CD4-positive, alpha-beta T cell (primary cell): Measurements from ENCODE around the gene NUDT19. TPM values are rescaled to one million over a fixed set of nuclear protein-coding genes. Genes with fewer than 3 reads are reported as not detected.

Experiments
- ATAC-seq: fragments of 200-7000 bp; cut with Tn5 transposase; one replicate; pipeline ENCODE4 v1.10.0; 2022; ENCODE audit warnings: mild to moderate bottlenecking; ENCODE audit not compliant: poor library complexity
- CTCF ChIA-PET: fragments of 350-600 bp; sonication (Branson Sonifier 250); formaldehyde crosslinking; loops from one replicate; lab custom pipeline; 2021; ENCODE audit warnings: antibody characterized with exemption, inconsistent platforms; lab: Charles Lee
- POLR2A ChIA-PET: fragments of 350-600 bp; sonication (Branson Sonifier 250); formaldehyde crosslinking; loops from one replicate; lab custom pipeline; 2021; ENCODE audit warnings: antibody characterized with exemption, inconsistent platforms; lab: Charles Lee
- DNase-seq, 14 experiments: peaks; one replicate each; pipeline ENCODE4 v3.0.0-alpha.2; 2013 to 2020; ENCODE audit warnings: mixed read lengths in 2 of 14
- H3K27ac ChIP-seq, 2 donors: one replicate each; pipeline versions ENCODE4 v1.5.1 to v1.7.0; 2013; ENCODE audit warnings: low read length in 2 of 2, low read depth in 1 of 2, mild to moderate bottlenecking in 1 of 2
- H3K27me3 ChIP-seq, 2 experiments: 1 replicate in 1 of 2; 2 replicates in 1 of 2; pipeline versions ENCODE4 v1.6.1 to v1.7.0; 2013; ENCODE audit warnings: low read length in 2 of 2, control low read depth in 1 of 2, mild to moderate bottlenecking in 1 of 2, moderate library complexity in 1 of 2; ENCODE audit not compliant: insufficient read depth in 2 of 2, control insufficient read depth in 1 of 2
- H3K36me3 ChIP-seq: one replicate; pipeline ENCODE4 v1.6.1; 2013; ENCODE audit warnings: low read length, control low read depth; ENCODE audit not compliant: insufficient read depth
- H3K4me1 ChIP-seq: one replicate; pipeline ENCODE4 v1.6.1; 2013; ENCODE audit warnings: low read length, control low read depth; ENCODE audit not compliant: insufficient read depth
- H3K4me3 ChIP-seq: one replicate; pipeline ENCODE4 v1.5.1; 2013; ENCODE audit warnings: mild to moderate bottlenecking, low read length, moderate library complexity
- H3K9me3 ChIP-seq, 2 experiments: 1 replicate in 1 of 2; 2 replicates in 1 of 2; pipeline versions ENCODE4 v1.6.1 to v1.7.0; 2013; ENCODE audit warnings: low read length in 2 of 2, mild to moderate bottlenecking in 2 of 2, control low read depth in 1 of 2, moderate library complexity in 1 of 2; ENCODE audit not compliant: control insufficient read depth in 1 of 2, insufficient read depth in 1 of 2
- H3K27ac Mint-ChIP-seq: one replicate; pipeline ENCODE4 v1.8.0; 2020; ENCODE audit warnings: mixed read lengths
- H3K27me3 Mint-ChIP-seq: one replicate; pipeline ENCODE4 v1.8.0; 2021; ENCODE audit warnings: mixed read lengths
- H3K36me3 Mint-ChIP-seq: one replicate; pipeline ENCODE4 v1.8.0; 2021; ENCODE audit warnings: low read depth, mixed read lengths
- H3K4me1 Mint-ChIP-seq: one replicate; pipeline ENCODE4 v1.8.0; 2021; ENCODE audit warnings: low read depth, mixed read lengths
- H3K4me3 Mint-ChIP-seq: one replicate; pipeline ENCODE4 v1.8.0; 2020; ENCODE audit warnings: mild to moderate bottlenecking, mixed read lengths
- H3K9me3 Mint-ChIP-seq: one replicate; pipeline ENCODE4 v1.8.0; 2020; ENCODE audit warnings: mixed read lengths
- CTCF ChIP-seq: fragments of 200-600 bp; IDR thresholded peaks from one replicate; pipeline ENCODE4 v1.8.0; 2022; ENCODE audit warnings: antibody characterized with exemption, mild to moderate bottlenecking
- intact Hi-C, 2 experiments: fragments of 100-400 bp; cut with DNase I in 1 of 2; cut with micrococcal nuclease in 1 of 2; formaldehyde crosslinking; loops; one replicate each; pipeline versions ENCODE4 v1.15.1 to v1.9.0; 2023 to 2025; cut with DNase I, micrococcal nuclease
- total RNA-seq, 174 experiments: library from RNA in 2 of 174; stranded (reverse) in 2 of 174; gene quantifications; one replicate each; pipeline ENCODE4 v1.2.3 and lab custom pipeline; 2021 to 2026

Gene NUDT19
- total RNA-seq, 2 experiments from 2014 or later = 7.9 to 8.2 TPM

DNA sequence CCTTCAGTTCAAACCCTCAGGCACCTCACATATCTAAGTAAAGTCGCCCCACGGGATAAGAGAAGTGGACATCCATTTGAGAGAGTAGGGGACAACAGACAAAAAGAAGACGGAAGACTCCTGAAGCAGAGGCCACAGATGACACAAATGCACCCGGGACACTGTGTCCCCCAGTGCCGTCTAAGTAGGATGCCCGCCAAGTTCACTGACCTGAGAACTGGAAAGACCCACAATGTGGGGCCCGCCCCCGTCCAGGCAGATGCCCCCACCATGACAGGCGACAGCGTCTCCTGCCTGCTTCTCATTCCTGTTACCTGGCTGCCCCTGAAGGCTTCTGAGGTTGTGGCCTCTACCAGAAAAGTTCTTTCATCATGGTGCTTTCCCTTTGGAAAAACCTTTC, 33.5 kb upstream of the NUDT19 start:
- ChIA-PET CTCF (no interaction called here), POLR2A (no interaction called here)
- Mint-ChIP-seq H3K4me1 (peaks cover 7% of the 10 kb centered on the region), H3K27ac (no peak overlapping the region), H3K4me3 (no peak overlapping the region), H3K9me3 (no peaks in the 10 kb centered on the region), H3K36me3 (peaks cover 40% of the 10 kb centered on the region), H3K27me3 (no peaks in the 10 kb centered on the region)
- Histone ChIP-seq H3K27me3 (no peaks in the 10 kb centered on the region), H3K27ac (no peak overlapping the region), H3K4me3 (no peak overlapping the region), H3K4me1 (no peaks in the 10 kb centered on the region), H3K36me3 (peaks cover 45% of the 10 kb centered on the region), H3K9me3 (no peaks in the 10 kb centered on the region)
- ATAC-seq (no peak), DNase-seq (no peak)
- intact Hi-C loops = no loop called here
- TF ChIP-seq CTCF = no peak

- H3K36me3 Mint-ChIP-seq = peaks cover 42% of the 10 kb centered on the region
- Histone ChIP-seq H3K27me3 (no peaks in the 10 kb centered on the region), H3K27ac (no peak overlapping the region), H3K36me3 (peaks cover 42% of the 10 kb centered on the region), H3K9me3 (no peaks in the 10 kb centered on the region), H3K4me1 (no peaks in the 10 kb centered on the region), H3K4me3 (no peak overlapping the region)
- CTCF ChIA-PET = no interaction called here
- POLR2A ChIA-PET = no interaction called here
- H3K27me3 Mint-ChIP-seq = no peaks in the 10 kb centered on the region
- no peak overlapping the region for H3K4me3 Mint-ChIP-seq
- no peaks in the 10 kb centered on the region for H3K9me3 Mint-ChIP-seq
- H3K27ac Mint-ChIP-seq = no peak overlapping the region
- TF ChIP-seq CTCF = no peak
- no peak for DNase-seq
- H3K4me1 Mint-ChIP-seq = peaks cover 11% of the 10 kb centered on the region
- intact Hi-C loops = no loop called here
- no peak for ATAC-seq
Measured at GRCh38 chr19:32658527-32658926, 33.1 kb upstream of the NUDT19 start.

DNA sequence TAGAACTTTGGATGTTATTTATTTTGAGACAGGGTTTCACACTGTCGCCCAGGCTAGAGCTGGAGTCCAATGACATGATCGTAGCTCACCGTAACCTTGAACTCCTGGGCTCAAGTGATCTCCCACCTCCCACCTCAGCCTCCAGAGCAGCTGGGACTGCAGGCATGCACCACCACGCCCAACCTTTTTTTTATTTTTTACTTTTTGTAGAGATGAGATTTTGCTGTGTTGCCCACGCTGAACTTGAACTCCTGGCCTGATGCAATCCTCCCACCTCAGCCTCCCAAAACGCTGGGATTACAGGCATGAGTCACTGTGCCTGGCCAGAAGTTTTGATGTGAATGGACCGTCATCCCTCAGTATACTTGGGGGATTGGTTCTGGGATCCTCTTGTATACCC, 30.3 kb upstream of the NUDT19 start:
- ATAC-seq = no peak
- H3K9me3 Mint-ChIP-seq = no peaks in the 10 kb centered on the region
- ChIA-PET POLR2A (no interaction called here), CTCF (no interaction called here)
- Histone ChIP-seq H3K36me3 (peaks cover 25% of the 10 kb centered on the region), H3K4me3 (no peak overlapping the region), H3K27me3 (no peaks in the 10 kb centered on the region), H3K27ac (no peak overlapping the region), H3K4me1 (no peaks in the 10 kb centered on the region), H3K9me3 (no peaks in the 10 kb centered on the region)
- intact Hi-C loops = no loop called here
- no peak for TF ChIP-seq CTCF
- H3K36me3 Mint-ChIP-seq = peaks cover 23% of the 10 kb centered on the region
- no peak overlapping the region for H3K4me3 Mint-ChIP-seq
- no peaks in the 10 kb centered on the region for H3K27me3 Mint-ChIP-seq
- peaks cover 11% of the 10 kb centered on the region for H3K4me1 Mint-ChIP-seq
- DNase-seq = no peak
- H3K27ac Mint-ChIP-seq = no peak overlapping the region
